ENCODE measurements around the gene KRTAP5-4. TPM values are rescaled to one million over a fixed set of nuclear protein-coding genes. Genes with fewer than 3 reads are reported as not detected.

Gene KRTAP5-4
- total RNA-seq, 4 donors from 2014 or later: not detected

DNA sequence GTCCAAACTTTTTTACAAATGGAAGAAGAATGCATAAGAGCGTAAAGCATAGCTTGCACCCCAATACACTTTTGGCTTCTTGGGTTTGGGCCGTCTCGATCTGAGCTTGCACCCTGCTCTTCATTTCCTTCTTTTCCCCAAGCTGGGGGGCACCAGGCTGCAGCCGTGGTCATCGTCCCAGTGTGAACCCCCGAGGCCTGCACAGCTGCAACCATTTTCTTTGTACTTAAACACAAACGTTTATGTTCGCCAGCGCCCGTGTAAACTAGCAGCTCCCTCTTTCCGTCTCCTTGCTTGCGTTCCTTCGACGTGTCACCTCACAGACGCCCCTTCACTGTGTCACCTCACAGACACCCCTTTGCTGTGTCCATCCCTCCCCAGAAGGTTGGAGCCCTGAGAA is 17.7 kb upstream of the KRTAP5-4 start:
- intact Hi-C loops (cut with DNase I): no loop called here
- Histone ChIP-seq H3K4me3 (no peak overlapping the region), H3K36me3 (no peaks in the 10 kb centered on the region), H3K27me3 (peaks cover 0 to 83% (median 0%) of the 10 kb centered on the region in 4 donors), H3K27ac (no peak overlapping the region), H3K9me3 (no peaks in the 10 kb centered on the region), H3K4me1 (peaks cover 0 to 13% (median 0%) of the 10 kb centered on the region in 3 donors)
- TF ChIP-seq POLR2A (IDR thresholded peaks at IDR 0.05): no peak
- TF ChIP-seq, protein P1, sequence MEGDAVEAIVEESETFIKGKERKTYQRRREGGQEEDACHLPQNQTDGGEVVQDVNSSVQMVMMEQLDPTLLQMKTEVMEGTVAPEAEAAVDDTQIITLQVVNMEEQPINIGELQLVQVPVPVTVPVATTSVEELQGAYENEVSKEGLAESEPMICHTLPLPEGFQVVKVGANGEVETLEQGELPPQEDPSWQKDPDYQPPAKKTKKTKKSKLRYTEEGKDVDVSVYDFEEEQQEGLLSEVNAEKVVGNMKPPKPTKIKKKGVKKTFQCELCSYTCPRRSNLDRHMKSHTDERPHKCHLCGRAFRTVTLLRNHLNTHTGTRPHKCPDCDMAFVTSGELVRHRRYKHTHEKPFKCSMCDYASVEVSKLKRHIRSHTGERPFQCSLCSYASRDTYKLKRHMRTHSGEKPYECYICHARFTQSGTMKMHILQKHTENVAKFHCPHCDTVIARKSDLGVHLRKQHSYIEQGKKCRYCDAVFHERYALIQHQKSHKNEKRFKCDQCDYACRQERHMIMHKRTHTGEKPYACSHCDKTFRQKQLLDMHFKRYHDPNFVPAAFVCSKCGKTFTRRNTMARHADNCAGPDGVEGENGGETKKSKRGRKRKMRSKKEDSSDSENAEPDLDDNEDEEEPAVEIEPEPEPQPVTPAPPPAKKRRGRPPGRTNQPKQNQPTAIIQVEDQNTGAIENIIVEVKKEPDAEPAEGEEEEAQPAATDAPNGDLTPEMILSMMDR (IDR thresholded peaks at IDR 0.05): no peak
- WGBS, 2 donors: 43 to 47% methylated on average over 14 to 15 of the region's 15 CpGs
- no peak for DNase-seq

DNA sequence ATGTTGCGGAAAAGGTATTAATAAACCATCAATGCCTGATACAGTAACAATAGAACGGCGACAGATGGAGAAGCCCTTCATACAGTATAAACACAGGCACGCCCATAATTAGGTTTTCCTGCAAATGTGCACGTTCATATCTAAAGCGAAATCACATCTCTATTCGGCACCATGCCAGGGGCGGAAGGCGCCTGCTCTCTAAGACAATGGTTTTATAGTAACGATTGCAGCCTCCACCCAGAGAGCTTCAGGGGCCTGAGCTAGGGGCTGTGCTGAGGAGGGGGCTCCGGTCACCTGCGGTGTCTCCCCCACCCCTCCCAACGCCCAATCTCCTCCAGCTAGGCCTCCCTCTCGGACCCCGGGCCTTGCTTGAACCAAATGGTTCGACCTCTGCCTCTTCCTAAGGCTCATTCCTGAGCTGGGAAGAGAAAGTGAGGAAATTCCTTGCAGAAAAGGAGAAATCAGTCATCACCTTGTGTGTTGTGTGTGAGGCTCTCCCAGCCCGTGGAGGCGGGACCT is 17.2 kb upstream of the KRTAP5-4 start:
- TF ChIP-seq POLR2A (IDR thresholded peaks at IDR 0.05): no peak
- TF ChIP-seq, protein P1 (IDR thresholded peaks at IDR 0.05): no peak
- intact Hi-C loops (cut with DNase I): no loop called here
- H3K4me1 ChIP-seq: peaks cover 0 to 13% (median 0%) of the 10 kb centered on the region in 3 donors
- H3K9me3 ChIP-seq: no peaks in the 10 kb centered on the region
- H3K27ac ChIP-seq: no peak overlapping the region
- WGBS, 2 donors: 20 to 37% methylated on average over 12 to 18 of the region's 18 CpGs
- H3K36me3 ChIP-seq: no peaks in the 10 kb centered on the region
- H3K27me3 ChIP-seq: peaks cover 0 to 84% (median 0%) of the 10 kb centered on the region in 4 donors
- DNase-seq: no peak
- peak overlapping the region in 1 of 4 donors; percentile 10 for H3K4me3 ChIP-seq

DNA sequence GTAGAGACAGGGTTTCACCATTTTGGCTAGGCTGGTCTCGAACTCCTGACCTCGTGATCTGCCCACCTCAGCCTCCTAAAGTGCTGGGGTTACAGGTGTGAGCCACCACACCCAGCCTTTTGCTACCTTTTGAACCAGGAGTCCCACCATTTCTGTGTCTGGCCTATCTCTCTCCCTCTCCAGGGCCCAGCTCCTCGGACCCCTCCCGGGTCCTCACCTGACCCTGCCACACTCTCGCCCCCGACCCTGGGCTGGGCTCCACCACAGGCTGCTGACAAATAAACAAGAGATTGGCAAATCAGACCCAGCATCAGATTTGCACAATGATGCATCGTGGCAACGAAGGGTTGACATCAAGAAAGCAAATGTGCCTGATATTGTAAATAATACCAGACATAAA is 16.4 kb upstream of the KRTAP5-4 start:
- no peak for TF ChIP-seq POLR2A (IDR thresholded peaks at IDR 0.05)
- TF ChIP-seq, protein P1 (IDR thresholded peaks at IDR 0.05): no peak
- H3K9me3 ChIP-seq: no peaks in the 10 kb centered on the region
- no peak for DNase-seq
- peaks cover 0 to 87% (median 0%) of the 10 kb centered on the region in 4 donors for H3K27me3 ChIP-seq
- H3K36me3 ChIP-seq: no peaks in the 10 kb centered on the region
- WGBS, 2 donors: 76 to 81% methylated on average over 3 to 8 of the region's 8 CpGs
- peaks cover 0 to 13% (median 0%) of the 10 kb centered on the region in 3 donors for H3K4me1 ChIP-seq
- no peak overlapping the region for H3K4me3 ChIP-seq
- intact Hi-C loops (cut with DNase I): no loop called here
- no peak overlapping the region for H3K27ac ChIP-seq

DNA sequence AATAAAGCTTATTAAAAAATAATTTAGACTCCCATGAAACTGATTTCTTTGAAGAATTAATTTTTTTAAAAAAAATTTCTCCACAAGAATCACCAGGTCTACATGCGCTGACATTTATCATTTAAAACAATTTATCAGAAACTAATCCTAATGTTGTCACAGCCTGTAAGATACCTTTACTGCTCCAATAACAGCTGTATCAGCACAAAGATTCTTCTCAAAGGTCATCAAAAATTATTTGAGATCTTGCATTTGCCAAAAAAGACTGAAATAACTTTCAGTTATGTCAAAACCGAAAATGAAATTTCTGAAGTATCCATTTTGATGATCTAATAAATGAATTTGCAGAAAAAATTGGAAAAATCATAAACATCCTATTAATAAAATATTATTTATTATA is 15.7 kb upstream of the KRTAP5-4 start:
- H3K4me3 ChIP-seq: no peak overlapping the region
- TF ChIP-seq, protein P1 (IDR thresholded peaks at IDR 0.05): no peak
- TF ChIP-seq POLR2A (IDR thresholded peaks at IDR 0.05): no peak
- intact Hi-C loops (cut with DNase I): no loop called here
- H3K27me3 ChIP-seq: peaks cover 0 to 84% (median 0%) of the 10 kb centered on the region in 4 donors
- peaks cover 0 to 13% (median 0%) of the 10 kb centered on the region in 3 donors for H3K4me1 ChIP-seq
- H3K9me3 ChIP-seq: no peaks in the 10 kb centered on the region
- no peak for DNase-seq
- WGBS, 2 donors: 76 to 93% methylated on average over 2 of the region's 2 CpGs
- no peak overlapping the region for H3K27ac ChIP-seq
- no peaks in the 10 kb centered on the region for H3K36me3 ChIP-seq

DNA sequence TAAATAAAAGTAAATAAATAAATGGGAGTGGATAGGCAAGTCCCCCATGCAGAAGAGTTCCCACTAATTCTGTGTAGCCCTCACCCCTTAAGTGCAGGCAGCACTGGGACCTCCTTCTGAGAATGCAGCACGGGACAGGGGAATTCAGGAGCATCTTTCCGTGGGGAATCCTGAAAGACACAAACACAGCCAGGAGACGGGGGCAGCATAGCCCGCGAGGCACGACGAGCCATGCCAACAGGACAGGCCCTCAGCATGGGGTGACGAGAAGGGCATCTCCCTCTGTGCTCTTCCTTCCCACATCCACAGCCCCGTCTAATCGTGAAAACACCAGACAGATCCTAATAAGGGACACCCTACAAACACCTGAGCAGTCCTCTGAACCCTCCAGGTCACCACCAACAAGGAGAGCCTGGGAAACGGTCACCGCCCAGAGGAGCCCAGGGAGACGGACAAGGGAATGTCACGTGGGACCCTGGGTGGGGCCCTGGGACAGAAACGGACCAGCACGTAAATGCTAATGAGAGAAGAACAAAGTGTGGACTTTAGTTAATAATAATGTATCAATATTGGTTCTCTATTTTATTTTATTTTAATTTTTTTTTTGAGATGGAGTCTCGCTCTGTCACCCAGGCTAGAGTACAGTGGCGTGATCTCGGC is 14.5 kb upstream of the KRTAP5-4 start:
- peaks cover 0 to 90% (median 0%) of the 10 kb centered on the region in 4 donors for H3K27me3 ChIP-seq
- TF ChIP-seq, protein P1 (IDR thresholded peaks at IDR 0.05): no peak
- TF ChIP-seq POLR2A (IDR thresholded peaks at IDR 0.05): no peak
- no peaks in the 10 kb centered on the region for H3K9me3 ChIP-seq
- intact Hi-C loops (cut with DNase I): no loop called here
- H3K4me1 ChIP-seq: peaks cover 0 to 13% (median 0%) of the 10 kb centered on the region in 3 donors
- no peak for DNase-seq
- no peaks in the 10 kb centered on the region for H3K36me3 ChIP-seq
- no peak overlapping the region for H3K4me3 ChIP-seq
- 83 to 85% methylated on average over 17 to 18 of the region's 19 CpGs for WGBS, 2 donors
- H3K27ac ChIP-seq: no peak overlapping the region

All from esophagus squamous epithelium (tissue), 5 donors.